ENCODE results near the gene SH3BGR.

- no peak for TF ChIP-seq CTCF (optimal IDR thresholded peaks at IDR 0.05 in 1 of 3, IDR thresholded peaks at IDR 0.05 in 1 of 3, conservative IDR thresholded peaks at IDR 0.05 in 1 of 3; ENCODE audit: extremely low read depth in 1 of 3, insufficient read depth in 2 of 3, low read length in 3 of 3)
- no peak for TF ChIP-seq EZH2 (IDR thresholded peaks at IDR 0.05; ENCODE audit: low read length)
Measured at GRCh38 chr21:39525129-39525528, 73.4 kb downstream of the SH3BGR start.
